Upper lobe of left lung (tissue), 6 donors: ENCODE measurements around the gene PDE4D. TPM values are rescaled to one million over a fixed set of nuclear protein-coding genes. Genes with fewer than 3 reads are reported as not detected.
A peak's percentile ranks its signal among the peaks of the same experiment; 100 is the strongest.

ENCODE experiments used
- ATAC-seq, 2 donors: fragments of 200-7000 bp; cut with Tn5 transposase; one replicate each; pipeline ENCODE4 v1.9.1; 2022; ENCODE audit warnings: mild to moderate bottlenecking in 2 of 2, moderate library complexity in 2 of 2; ENCODE audit not compliant: low FRiP score in 2 of 2
- DNase-seq, 2 donors: peaks; one replicate each; pipeline ENCODE4 v3.0.0-alpha.2; 2019 to 2020
- H3K27ac ChIP-seq, 4 donors: fragments of 200-600 bp; sonication (generic); one replicate each; pipeline ENCODE4 v1.5.1; 2016 to 2019
- H3K27me3 ChIP-seq, 4 donors: fragments of 200-600 bp; sonication (generic); one replicate each; pipeline ENCODE4 v1.5.1; 2017 to 2019
- H3K36me3 ChIP-seq, 4 donors: fragments of 200-600 bp; sonication (generic); one replicate each; pipeline ENCODE4 v1.5.1; 2016 to 2019
- H3K4me1 ChIP-seq, 4 donors: fragments of 200-600 bp; sonication (generic); one replicate each; pipeline ENCODE4 v1.5.1; 2018 to 2019
- H3K4me3 ChIP-seq, 4 donors: fragments of 200-600 bp; sonication (generic); one replicate each; pipeline ENCODE4 v1.5.1; 2017 to 2019; ENCODE audit warnings: mild to moderate bottlenecking in 2 of 4, moderate library complexity in 1 of 4
- H3K9me3 ChIP-seq, 4 donors: fragments of 200-600 bp; sonication (generic); one replicate each; pipeline ENCODE4 v1.5.1; 2018 to 2019
- CTCF ChIP-seq, 6 experiments: fragments of 450-650 bp in 4 of 6; fragments of 200-600 bp in 2 of 6; sonication (generic) in 2 of 6; IDR thresholded peaks; one replicate each; pipeline ENCODE4 v1.5.1; 2016 to 2019; ENCODE audit warnings: antibody characterized with exemption in 6 of 6
- EP300 ChIP-seq, 4 donors: sonication (generic); formaldehyde crosslinking; IDR thresholded peaks; one replicate each; pipeline ENCODE4 v1.5.1; 2017; ENCODE audit warnings: antibody characterized with exemption in 4 of 4, control low read depth in 2 of 4
- POLR2A ChIP-seq, 4 donors: fragments of 450-650 bp; IDR thresholded peaks; one replicate each; pipeline ENCODE4 v1.5.1; 2016 to 2017; ENCODE audit warnings: antibody characterized with exemption in 4 of 4, mild to moderate bottlenecking in 2 of 4
- POLR2AphosphoS5 ChIP-seq, 2 donors: sonication (generic); formaldehyde crosslinking; IDR thresholded peaks; one replicate each; pipeline ENCODE4 v1.5.1; 2017; ENCODE audit warnings: antibody characterized with exemption in 2 of 2
- WGBS, 2 donors: methylation state at CpG; one replicate each; pipeline ENCODE4 v1.1.5; 2017 to 2018; 5-methylcytosine and 5-hydroxymethylcytosine counted together
- total RNA-seq, 6 donors: library from RNA; depleted of rRNA in 4 of 6; stranded (reverse); fragments of >200 nt in 4 of 6; gene quantifications; one replicate each; pipeline versions ENCODE4 v1.1.0 to v1.2.1, GENCODE V29; 2016 to 2021
- donor health status: DM: no; HTN: no; CAD: no; lungs with moderate emphysema.
- donor health status: DM: no; HTN: yes; CAD: no; lungs with severe emphysema.

PDE4D gene
- total RNA-seq, 6 donors from 2014 or later, result 50.4 to 188 (median 84.0) TPM

GRCh38 chr5:59770953-59771352, 122.6 kb downstream of the PDE4D start:
- WGBS, 2 donors, result 91 to 96% methylated on average over 4 of the region's 4 CpGs

GRCh38 chr5:59769832-59770231, 123.7 kb downstream of the PDE4D start:
- DNase-seq, result no peak
- peaks cover 4 to 15% (median 5%) of the 10 kb centered on the region in 4 donors for H3K4me1 ChIP-seq
- no peak overlapping the region for H3K27ac ChIP-seq
- no peak overlapping the region for H3K4me3 ChIP-seq
- ATAC-seq, result no peak
- no peaks in the 10 kb centered on the region for H3K9me3 ChIP-seq
- TF ChIP-seq POLR2AphosphoS5 (IDR thresholded peaks at IDR 0.05), result no peak
- TF ChIP-seq CTCF (IDR thresholded peaks at IDR 0.05), result no peak
- no peak for TF ChIP-seq POLR2A (IDR thresholded peaks at IDR 0.05)
- no peak for TF ChIP-seq EP300 (IDR thresholded peaks at IDR 0.05)
- no peaks in the 10 kb centered on the region for H3K27me3 ChIP-seq
- H3K36me3 ChIP-seq, result no peaks in the 10 kb centered on the region

More at GRCh38 chr5:59770953-59771352, 122.6 kb downstream of the PDE4D start:
- H3K4me1 ChIP-seq, result peaks cover 4 to 15% (median 5%) of the 10 kb centered on the region in 4 donors
- H3K4me3 ChIP-seq, result no peak overlapping the region
- ATAC-seq (no peak), DNase-seq (no peak)
- H3K9me3 ChIP-seq, result no peaks in the 10 kb centered on the region
- H3K27ac ChIP-seq, result no peak overlapping the region
- H3K27me3 ChIP-seq, result no peaks in the 10 kb centered on the region
- TF ChIP-seq POLR2AphosphoS5 (IDR thresholded peaks at IDR 0.05) (no peak), EP300 (IDR thresholded peaks at IDR 0.05) (no peak), POLR2A (IDR thresholded peaks at IDR 0.05) (no peak), CTCF (IDR thresholded peaks at IDR 0.05) (no peak)
- H3K36me3 ChIP-seq, result no peaks in the 10 kb centered on the region

- Histone ChIP-seq H3K27ac (no peak overlapping the region), H3K4me3 (peak overlapping the region in 3 of 4 donors; percentile 37 to 58 (median 52))
- TF ChIP-seq EP300 (IDR thresholded peaks at IDR 0.05), result no peak
Measured at GRCh38 chr5:59769041-59769360, 124.5 kb downstream of the PDE4D start.

DNA sequence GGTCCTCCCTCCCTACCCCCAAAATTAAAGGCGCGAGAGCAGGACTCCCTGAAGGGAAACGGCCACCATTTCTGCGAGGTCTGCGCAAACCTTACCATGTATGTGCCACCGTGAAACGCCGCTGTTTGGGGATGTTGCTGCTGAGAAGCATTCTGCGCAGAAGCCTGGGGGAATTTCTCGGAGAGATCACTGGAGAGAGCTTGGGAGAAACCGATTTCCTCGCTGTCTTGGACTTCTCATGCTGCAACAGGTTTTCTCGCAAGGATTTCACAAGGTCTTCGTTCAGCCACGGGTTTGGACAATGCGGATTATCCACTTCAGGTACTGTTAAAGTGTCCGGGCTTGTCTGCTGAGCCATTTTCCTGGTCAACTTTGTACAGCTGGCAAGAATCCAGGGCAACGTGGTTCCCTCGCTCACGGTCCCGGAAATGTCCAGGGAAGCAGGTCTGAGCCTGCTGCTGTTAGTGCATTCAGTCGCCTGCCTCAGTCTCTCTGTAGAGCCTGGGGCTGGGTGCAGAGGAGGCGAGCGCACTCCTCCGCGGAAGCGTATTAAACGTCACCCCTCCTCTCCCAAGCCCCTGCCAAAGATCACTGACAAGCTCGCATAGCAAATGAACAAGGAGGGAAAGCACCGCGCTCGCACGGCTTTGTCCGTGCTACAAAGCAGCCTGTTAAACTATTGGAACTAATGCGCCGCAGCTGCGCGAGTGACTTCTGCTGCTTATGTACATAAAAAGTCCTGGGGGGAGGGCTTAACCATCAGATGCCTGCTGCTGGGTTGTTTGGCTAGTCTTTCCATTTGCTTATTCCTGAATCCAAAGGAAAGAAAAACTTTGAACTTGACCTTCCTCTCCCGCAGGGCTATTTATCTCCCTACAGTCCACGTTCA, 125.1 kb downstream of the PDE4D start:
- Histone ChIP-seq H3K36me3 (no peaks in the 10 kb centered on the region), H3K4me1 (peaks cover 4 to 15% (median 5%) of the 10 kb centered on the region in 4 donors), H3K9me3 (no peaks in the 10 kb centered on the region), H3K27ac (peak overlapping the region in 2 of 4 donors; percentile 45 to 50), H3K4me3 (peak overlapping the region; percentile 31 to 58 (median 44)), H3K27me3 (no peaks in the 10 kb centered on the region)
- ATAC-seq (peak; percentile 76 to 80), DNase-seq (peak; percentile 41 to 63)
- 8 to 11% methylated on average over 24 to 40 of the region's 40 CpGs for WGBS, 2 donors
- peak in 1 of 2 donors; percentile 7 for TF ChIP-seq POLR2AphosphoS5 (IDR thresholded peaks at IDR 0.05)
- TF ChIP-seq POLR2A (IDR thresholded peaks at IDR 0.05), result no peak

More at GRCh38 chr5:59769041-59769360, 124.5 kb downstream of the PDE4D start:
- Histone ChIP-seq H3K27me3 (no peaks in the 10 kb centered on the region), H3K4me1 (peaks cover 4 to 15% (median 5%) of the 10 kb centered on the region in 4 donors), H3K9me3 (no peaks in the 10 kb centered on the region), H3K36me3 (no peaks in the 10 kb centered on the region)
- DNase-seq (no peak), ATAC-seq (no peak)
- WGBS, 2 donors, result 22 to 47% methylated on average over 1 of the region's 1 CpG

GRCh38 chr5:59767681-59768151, 125.8 kb downstream of the PDE4D start:
- no peak for TF ChIP-seq POLR2A (IDR thresholded peaks at IDR 0.05)
- no peak for TF ChIP-seq CTCF (IDR thresholded peaks at IDR 0.05)
- no peak for TF ChIP-seq POLR2AphosphoS5 (IDR thresholded peaks at IDR 0.05)
- no peak for TF ChIP-seq EP300 (IDR thresholded peaks at IDR 0.05)
- 47 to 58% methylated on average over 4 of the region's 4 CpGs for whole genome bisulfite sequencing, 2 donors
- peak overlapping the region in 3 of 4 donors; percentile 37 to 58 (median 52) for H3K4me3 ChIP-seq
- DNase-seq (no peak), ATAC-seq (peak in 1 of 2 donors; percentile 27)
- H3K27me3 ChIP-seq, result no peaks in the 10 kb centered on the region
- no peaks in the 10 kb centered on the region for H3K36me3 ChIP-seq
- peaks cover 4 to 15% (median 5%) of the 10 kb centered on the region in 4 donors for H3K4me1 ChIP-seq
- H3K27ac ChIP-seq, result peak overlapping the region in 1 of 4 donors; percentile 45
- no peaks in the 10 kb centered on the region for H3K9me3 ChIP-seq
